ENCODE measurements around the gene SMIM41.
A peak's percentile ranks its signal among the peaks of the same experiment; 100 is the strongest.

Gene SMIM41

GRCh38 chr12:52141875-52142274, 62.4 kb downstream of the SMIM41 start:
- no peak overlapping the region for H3K4me3 ChIP-seq (ENCODE audit: low read length)
- DNase-seq (ENCODE audit: low read depth) = no peak
- no peak for TF ChIP-seq CTCF (conservative IDR thresholded peaks at IDR 0.05; ENCODE audit: low read length)

GRCh38 chr12:52142431-52142830, 62.9 kb downstream of the SMIM41 start:
- no peak overlapping the region for H3K4me3 ChIP-seq (ENCODE audit: low read length)
- no peak for DNase-seq (ENCODE audit: low read depth)
- TF ChIP-seq CTCF (conservative IDR thresholded peaks at IDR 0.05; ENCODE audit: low read length) = no peak

- DNase-seq (ENCODE audit: low read depth) = no peak
- TF ChIP-seq CTCF (conservative IDR thresholded peaks at IDR 0.05; ENCODE audit: low read length) = no peak
- H3K4me3 ChIP-seq (ENCODE audit: low read length) = no peak overlapping the region
These were observed 65.2 kb downstream of the SMIM41 start for GRCh38 chr12:52144512-52145227.

- no peak for TF ChIP-seq CTCF (conservative IDR thresholded peaks at IDR 0.05; ENCODE audit: low read length)
- DNase-seq (ENCODE audit: low read depth) = no peak
- no peak overlapping the region for H3K4me3 ChIP-seq (ENCODE audit: low read length)
These were observed 66.0 kb downstream of the SMIM41 start for GRCh38 chr12:52145228-52146088.

- no peak for TF ChIP-seq CTCF (conservative IDR thresholded peaks at IDR 0.05; ENCODE audit: low read length)
- no peak overlapping the region for H3K4me3 ChIP-seq (ENCODE audit: low read length)
- DNase-seq (ENCODE audit: low read depth) = no peak
These were observed 66.8 kb downstream of the SMIM41 start for GRCh38 chr12:52146089-52146821.

GRCh38 chr12:52146822-52147366, 67.4 kb downstream of the SMIM41 start:
- no peak for DNase-seq (ENCODE audit: low read depth)
- H3K4me3 ChIP-seq (ENCODE audit: low read length) = peak overlapping the region; percentile 12; the same call in 1 of the 2 replicates
- no peak for TF ChIP-seq CTCF (conservative IDR thresholded peaks at IDR 0.05; ENCODE audit: low read length)

Measured in AG10803 (cell line).